Skin of body (tissue), 2 donors: ENCODE measurements around the gene YLPM1. TPM values are rescaled to one million over a fixed set of nuclear protein-coding genes. Genes with fewer than 3 reads are reported as not detected.

Source experiments
- DNase-seq: peaks from one replicate; lab custom pipeline; 2025; lab: John Stamatoyannopoulos, UW
- total RNA-seq: library from RNA; depleted of rRNA; stranded (reverse); fragments of >200 nt; gene quantifications from one replicate; pipeline ENCODE4 v1.2.3, GENCODE V29; 2014

Gene YLPM1
- total RNA-seq, 1 donor from 2014 or later, result 61.7 TPM

DNA sequence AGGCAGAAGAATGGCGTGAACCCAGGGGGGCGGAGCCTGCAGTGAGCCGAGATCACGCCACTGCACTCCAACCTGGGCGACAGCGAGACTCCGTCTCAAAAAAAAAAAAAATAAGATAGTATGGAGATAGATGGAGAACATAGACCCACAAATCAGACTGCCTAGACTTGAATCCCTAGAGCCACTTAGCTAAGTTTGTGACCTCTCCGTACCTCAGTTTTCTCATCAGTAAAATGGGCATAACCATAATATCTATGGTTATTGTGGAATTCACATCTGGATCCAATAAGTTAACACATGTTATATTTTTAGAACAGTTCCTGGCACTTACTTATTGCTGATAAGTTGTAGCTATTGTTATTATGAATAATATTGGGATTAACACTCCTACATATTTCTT is 105.6 kb downstream of the YLPM1 start:
- no peak for DNase-seq

DNA sequence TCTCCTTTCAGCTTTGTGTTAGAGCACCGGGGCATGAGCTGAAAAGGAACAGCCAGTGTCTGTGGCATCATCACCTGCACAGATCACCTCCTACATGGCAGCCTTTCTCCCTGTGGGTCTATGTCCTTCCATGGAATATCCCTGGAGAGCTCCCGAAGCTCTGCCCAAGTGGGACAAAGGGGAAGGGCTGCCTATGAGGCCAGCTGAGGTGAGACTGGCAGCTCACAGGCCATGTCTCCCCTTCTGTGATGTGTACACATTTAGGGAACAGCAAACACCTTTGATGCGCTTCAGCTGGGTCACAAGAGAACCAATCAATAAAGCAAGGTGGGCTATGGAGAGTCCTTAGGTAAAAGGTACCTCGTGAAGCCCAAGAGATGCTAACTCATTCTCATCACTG is 108.7 kb downstream of the YLPM1 start:
- no peak for DNase-seq

DNA sequence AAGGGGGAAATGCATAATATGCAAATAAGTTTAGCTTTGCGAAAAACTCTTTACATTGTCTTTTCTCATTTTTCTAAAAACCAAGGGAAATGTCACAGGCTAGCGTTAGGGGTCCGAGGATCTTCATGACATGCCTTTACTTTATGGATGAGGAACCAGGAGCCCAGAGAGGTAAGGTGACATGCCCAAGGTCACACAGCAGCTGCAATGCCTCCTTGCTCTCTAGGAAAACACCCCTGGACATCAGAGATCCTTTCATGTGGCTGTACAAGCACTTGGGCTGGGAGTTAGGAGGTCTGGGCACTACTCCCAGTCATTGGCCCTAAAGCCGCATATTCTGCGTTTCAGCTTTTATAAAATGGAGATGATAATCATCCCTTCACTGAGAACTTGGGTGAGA is 112.1 kb downstream of the YLPM1 start:
- no peak for DNase-seq

DNA sequence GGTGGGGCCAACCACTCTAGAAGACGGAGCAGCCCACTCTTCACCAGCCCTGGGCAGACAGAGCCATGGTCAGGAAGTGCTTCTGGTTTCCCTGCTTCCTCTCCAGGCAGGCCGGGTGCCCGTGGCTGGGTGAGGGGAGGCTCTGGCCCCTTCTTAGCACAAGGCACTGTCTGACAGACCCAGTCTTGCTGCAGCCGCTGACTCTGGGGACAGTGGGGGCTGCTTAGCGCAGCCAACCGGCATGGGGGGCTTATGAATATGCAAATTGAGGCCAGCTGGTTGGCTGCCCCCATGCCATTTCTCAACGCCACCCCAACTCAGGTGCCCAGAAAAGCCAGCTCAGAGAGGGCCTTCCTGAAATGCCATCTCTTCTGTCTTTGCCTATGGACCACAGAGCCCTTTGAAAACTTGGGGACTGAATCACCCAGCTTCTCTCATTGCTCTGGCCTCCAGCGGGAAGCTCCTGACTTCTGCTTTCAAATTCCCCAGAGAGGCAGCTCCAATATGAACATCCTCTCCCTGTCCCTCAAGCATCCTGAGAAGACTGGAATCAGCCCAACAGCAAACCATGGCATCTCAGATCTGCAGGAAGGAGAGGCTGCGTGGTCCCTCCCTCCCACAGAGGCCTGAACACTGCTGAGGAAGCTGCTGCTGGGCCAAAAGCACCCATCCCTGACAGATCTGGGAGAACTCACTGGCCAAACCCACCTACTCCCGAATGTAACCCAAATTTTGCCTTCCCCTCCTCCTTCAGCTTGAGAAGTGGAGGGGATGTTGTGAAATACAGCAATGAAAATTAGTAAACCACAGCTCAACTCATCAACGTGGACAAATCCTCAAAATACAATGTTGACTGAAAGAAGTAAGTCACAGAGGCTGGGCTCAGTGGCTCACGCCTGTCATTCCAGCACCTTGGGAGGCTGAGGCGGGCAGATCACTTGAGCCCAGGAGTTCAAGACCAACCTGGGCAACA is 113.1 kb downstream of the YLPM1 start, which contains the start of gene PROX2:
PROX2 (minus strand) TSS at position 205 of the 973 bp plus-strand sequence. CDS start 12,311 bp downstream, outside the sequence.
- DNase-seq, result no peak

DNA sequence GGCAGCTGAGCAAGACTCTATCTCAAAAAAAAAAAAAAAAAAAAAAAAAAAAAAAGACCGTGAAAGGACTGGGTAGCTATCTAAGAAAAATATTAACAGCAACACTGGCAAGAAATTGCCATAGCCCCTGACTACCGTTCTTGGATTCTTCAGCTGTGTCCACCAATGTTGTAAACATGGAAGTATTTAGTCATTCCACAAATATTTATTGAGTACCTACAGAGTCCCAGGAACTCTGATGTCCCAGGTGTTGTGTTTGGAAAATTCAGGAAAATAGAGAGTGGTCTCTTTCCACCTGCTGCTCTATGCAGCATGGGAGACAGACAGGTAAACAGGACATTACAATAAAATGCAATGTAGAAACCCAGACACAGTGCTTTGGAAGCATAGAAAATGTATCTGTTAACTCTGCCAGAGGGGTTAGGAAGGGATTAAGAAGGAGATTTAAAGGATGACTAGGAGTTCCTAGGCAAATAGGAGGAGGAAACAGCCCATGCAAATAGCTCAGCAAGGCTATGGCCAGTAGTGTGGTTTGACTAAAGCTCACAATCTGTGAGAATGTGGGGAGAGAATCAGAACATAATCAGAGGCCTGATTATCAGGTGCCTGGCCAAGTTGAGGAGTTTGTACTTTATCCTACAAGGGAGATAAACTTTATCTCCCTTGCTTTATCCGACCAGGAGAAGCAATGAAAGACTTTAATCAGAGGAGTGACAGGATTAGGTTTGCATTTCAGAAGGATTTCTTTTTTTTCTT is 116.5 kb downstream of the YLPM1 start:
- DNase-seq, result no peak

DNA sequence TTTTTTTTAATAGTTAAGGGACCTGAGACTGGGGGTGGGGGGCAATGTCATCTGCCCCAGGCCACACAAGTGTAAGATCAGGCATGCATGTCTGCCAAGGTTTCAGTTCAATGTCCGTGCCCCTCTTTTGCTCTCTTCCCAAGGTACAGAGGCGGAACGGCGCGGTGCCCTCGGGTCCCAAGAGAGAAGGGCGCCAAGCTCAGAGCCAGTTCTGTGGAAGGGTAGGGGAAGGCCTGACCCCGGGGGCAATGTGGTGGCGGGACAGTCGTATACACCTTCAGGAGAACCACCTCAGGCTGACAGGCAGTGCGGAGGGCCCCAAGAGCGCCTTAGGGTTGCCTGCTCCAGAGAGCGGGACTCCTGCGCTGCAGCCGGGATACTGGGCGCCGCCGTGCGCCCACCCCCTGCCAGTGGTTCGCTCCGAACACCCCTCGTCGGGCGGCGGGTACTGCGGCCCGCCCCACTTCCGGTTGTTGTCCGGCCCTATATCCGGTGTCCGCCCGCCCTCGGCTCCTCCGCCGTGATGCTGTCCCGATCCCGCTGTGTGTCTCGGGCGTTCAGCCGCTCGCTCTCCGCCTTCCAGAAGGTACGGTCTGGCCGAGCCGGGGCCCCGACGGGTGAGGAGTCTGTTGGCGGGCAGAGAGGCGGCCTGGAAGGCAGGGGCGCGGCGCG is 118.5 kb downstream of the YLPM1 start, which contains the start of gene DLST:
DLST (plus strand) TSS at position 486 of the 672 bp plus-strand sequence; CDS start at position 524, 38 bp downstream.
- peak; percentile 67 for DNase-seq

DNA sequence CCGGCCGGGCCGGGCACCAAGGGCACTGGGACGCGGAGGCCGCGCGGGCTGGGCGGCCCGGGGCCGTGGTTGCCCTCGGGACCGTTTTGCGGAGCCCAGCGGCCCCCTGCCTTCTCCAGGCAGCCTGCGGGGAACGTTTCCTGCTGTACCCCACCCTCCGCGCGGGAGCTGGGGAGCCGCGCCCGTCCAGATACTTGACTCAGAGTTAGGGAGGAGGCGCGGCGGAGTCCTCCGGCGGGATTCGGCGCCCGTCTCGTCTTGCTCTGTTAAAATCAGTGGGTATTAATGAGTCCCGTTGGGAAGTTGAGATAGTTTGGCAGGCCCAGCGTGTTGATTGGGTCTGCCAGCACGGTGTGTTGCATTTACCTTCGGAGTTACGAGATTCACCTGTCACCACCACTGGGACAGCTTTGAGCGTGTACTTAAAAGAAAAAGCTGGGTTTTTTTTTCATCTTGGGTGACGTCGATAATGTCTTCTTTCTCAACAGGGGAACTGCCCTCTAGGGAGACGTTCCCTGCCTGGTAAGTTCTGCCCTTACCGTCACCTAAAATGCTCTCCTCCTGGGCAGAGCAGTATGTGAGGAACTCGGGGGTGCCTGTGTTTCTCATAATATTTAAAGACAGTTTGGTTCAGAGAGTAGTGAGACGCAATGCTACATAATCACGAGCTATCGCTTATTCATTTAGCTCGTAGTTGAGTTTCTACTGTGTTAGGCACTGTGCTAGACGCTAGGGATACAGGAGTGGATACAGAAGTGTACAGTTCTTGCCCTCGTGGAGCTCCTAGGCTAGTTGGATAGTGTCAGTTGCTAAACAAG is 119.2 kb downstream of the YLPM1 start:
- DNase-seq, result no peak

Other genes with a start within 250 kb of the YLPM1 start
- 18.8 TPM for gene LTBP2, start 151.1 kb upstream of the YLPM1 start, total RNA-seq
- gene AREL1, start 50.2 kb upstream of the YLPM1 start, total RNA-seq, result 15.0 TPM
- gene FCF1, start 50.2 kb upstream of the YLPM1 start, total RNA-seq, result 19.1 TPM
- not detected for gene PROX2, start 112.8 kb downstream of the YLPM1 start, total RNA-seq
- gene DLST, start 118.6 kb downstream of the YLPM1 start, total RNA-seq, result 68.8 TPM
- gene RPS6KL1, start 159.9 kb downstream of the YLPM1 start, total RNA-seq, result 0.99 TPM
- gene PGF, start 192.3 kb downstream of the YLPM1 start, total RNA-seq, result 6.3 TPM
- gene EIF2B2, start 239.6 kb downstream of the YLPM1 start, total RNA-seq, result 22.6 TPM